Natural killer cell (primary cell): ENCODE data around the gene MTMR12. TPM values are rescaled to one million over a fixed set of nuclear protein-coding genes. Genes with fewer than 3 reads are reported as not detected.

ENCODE experiments used
- ATAC-seq, 3 donors: fragments of 150-1000 bp in 2 of 3; fragments of 200-7000 bp in 1 of 3; cut with Tn5 transposase; 1 replicate in 1 of 3; 2 replicates in 2 of 3; pipeline ENCODE4 v1.10.0; 2021; ENCODE audit warnings: mild to moderate bottlenecking in 2 of 3, moderate library complexity in 2 of 3
- DNase-seq, 2 donors: peaks; one replicate each; pipeline versions ENCODE4 v3.0.0 to v3.0.0-alpha.2; 2013 to 2021; ENCODE audit warnings: mixed read lengths in 1 of 2
- H3K27ac ChIP-seq: one replicate; pipeline ENCODE4 v1.5.1; 2013; ENCODE audit warnings: mild to moderate bottlenecking, low read length
- H3K27me3 ChIP-seq: one replicate; pipeline ENCODE4 v1.6.1; 2013; ENCODE audit warnings: low read length; ENCODE audit not compliant: control insufficient read depth, insufficient read depth
- H3K36me3 ChIP-seq: one replicate; pipeline ENCODE4 v1.6.1; 2013; ENCODE audit warnings: low read length; ENCODE audit not compliant: control insufficient read depth, insufficient read depth
- H3K4me1 ChIP-seq: one replicate; pipeline ENCODE4 v1.6.1; 2013; ENCODE audit warnings: low read length; ENCODE audit not compliant: control insufficient read depth, insufficient read depth
- H3K4me3 ChIP-seq: one replicate; pipeline ENCODE4 v1.5.1; 2013; ENCODE audit warnings: low read length
- H3K9me3 ChIP-seq: one replicate; pipeline ENCODE4 v1.6.1; 2013; ENCODE audit warnings: low read length; ENCODE audit not compliant: control insufficient read depth, insufficient read depth
- H3K27ac Mint-ChIP-seq, 2 donors: one replicate each; pipeline ENCODE4 v1.8.0; 2022; ENCODE audit warnings: mild to moderate bottlenecking in 2 of 2, mixed read lengths in 2 of 2, moderate library complexity in 1 of 2
- H3K27me3 Mint-ChIP-seq, 2 donors: one replicate each; pipeline ENCODE4 v1.8.0; 2022; ENCODE audit warnings: low read depth in 2 of 2, mixed read lengths in 2 of 2
- H3K36me3 Mint-ChIP-seq: one replicate; pipeline ENCODE4 v1.8.0; 2022; ENCODE audit warnings: mixed read lengths
- H3K4me1 Mint-ChIP-seq, 2 donors: one replicate each; pipeline ENCODE4 v1.8.0; 2022; ENCODE audit warnings: mixed read lengths in 2 of 2
- H3K4me3 Mint-ChIP-seq: one replicate; pipeline ENCODE4 v1.8.0; 2022; ENCODE audit warnings: mild to moderate bottlenecking, moderate library complexity, mixed read lengths
- H3K9me3 Mint-ChIP-seq, 2 donors: one replicate each; pipeline ENCODE4 v1.8.0; 2022; ENCODE audit warnings: mixed read lengths in 2 of 2
- WGBS: methylation state at CpG from one replicate; pipeline ENCODE4 v1.1.7; 2013; ENCODE audit warnings: missing lambda C conversion rate; ENCODE audit not compliant: insufficient coverage; 5-methylcytosine and 5-hydroxymethylcytosine counted together
- intact Hi-C: fragments of 100-400 bp; cut with micrococcal nuclease; formaldehyde crosslinking; loops from one replicate; pipeline ENCODE4 v1.14.2; 2022
- total RNA-seq, 4 donors: library from RNA; stranded (reverse); fragments of 120-200 nt in 1 of 4; gene quantifications; one replicate each; pipeline versions ENCODE4 v1.2.3 to v1.2.4, GENCODE V29; 2013 to 2022
- TF ChIP-seq, protein P1 (sequence below): fragments of 200-600 bp; IDR thresholded peaks from one replicate; pipeline ENCODE4 v1.8.0; 2022; ENCODE audit warnings: antibody characterized with exemption

MTMR12 gene
- total RNA-seq, 3 donors from 2014 or later (not counting 1 experiment from before 2014, with no cell fraction given) = 36.9 to 47.7 (median 39.8) TPM

DNA sequence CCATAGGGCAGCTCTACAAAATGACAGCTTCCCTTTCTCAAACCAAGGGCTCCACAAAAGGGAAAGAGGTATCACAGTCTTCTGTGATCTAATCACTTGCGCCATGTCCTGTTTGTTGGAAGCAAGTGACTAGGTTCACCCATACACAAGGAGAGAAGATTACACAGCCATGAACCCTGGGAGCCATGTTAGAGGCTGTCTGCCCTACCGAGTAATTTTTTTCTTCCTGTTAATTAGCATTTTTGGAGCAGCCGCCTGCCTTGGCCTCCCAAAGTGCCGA, 105.4 kb downstream of the MTMR12 start:
- H3K36me3 ChIP-seq = no peaks in the 10 kb centered on the region
- Mint-ChIP-seq H3K4me1 (no peaks in the 10 kb centered on the region), H3K9me3 (no peaks in the 10 kb centered on the region), H3K27me3 (peaks cover 0 to 10% of the 10 kb centered on the region in 2 donors), H3K36me3 (no peaks in the 10 kb centered on the region), H3K27ac (no peak overlapping the region), H3K4me3 (no peak overlapping the region)
- TF ChIP-seq, protein P1, sequence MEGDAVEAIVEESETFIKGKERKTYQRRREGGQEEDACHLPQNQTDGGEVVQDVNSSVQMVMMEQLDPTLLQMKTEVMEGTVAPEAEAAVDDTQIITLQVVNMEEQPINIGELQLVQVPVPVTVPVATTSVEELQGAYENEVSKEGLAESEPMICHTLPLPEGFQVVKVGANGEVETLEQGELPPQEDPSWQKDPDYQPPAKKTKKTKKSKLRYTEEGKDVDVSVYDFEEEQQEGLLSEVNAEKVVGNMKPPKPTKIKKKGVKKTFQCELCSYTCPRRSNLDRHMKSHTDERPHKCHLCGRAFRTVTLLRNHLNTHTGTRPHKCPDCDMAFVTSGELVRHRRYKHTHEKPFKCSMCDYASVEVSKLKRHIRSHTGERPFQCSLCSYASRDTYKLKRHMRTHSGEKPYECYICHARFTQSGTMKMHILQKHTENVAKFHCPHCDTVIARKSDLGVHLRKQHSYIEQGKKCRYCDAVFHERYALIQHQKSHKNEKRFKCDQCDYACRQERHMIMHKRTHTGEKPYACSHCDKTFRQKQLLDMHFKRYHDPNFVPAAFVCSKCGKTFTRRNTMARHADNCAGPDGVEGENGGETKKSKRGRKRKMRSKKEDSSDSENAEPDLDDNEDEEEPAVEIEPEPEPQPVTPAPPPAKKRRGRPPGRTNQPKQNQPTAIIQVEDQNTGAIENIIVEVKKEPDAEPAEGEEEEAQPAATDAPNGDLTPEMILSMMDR = no peak
- intact Hi-C loops = no loop called here
- H3K9me3 ChIP-seq = no peaks in the 10 kb centered on the region
- H3K4me1 ChIP-seq = peaks cover 5% of the 10 kb centered on the region
- ATAC-seq (no peak), DNase-seq (no peak)
- H3K27ac ChIP-seq = no peak overlapping the region
- no peak overlapping the region for H3K4me3 ChIP-seq
- H3K27me3 ChIP-seq = no peaks in the 10 kb centered on the region
- WGBS = 90% methylated on average over 4 of the region's 4 CpGs

DNA sequence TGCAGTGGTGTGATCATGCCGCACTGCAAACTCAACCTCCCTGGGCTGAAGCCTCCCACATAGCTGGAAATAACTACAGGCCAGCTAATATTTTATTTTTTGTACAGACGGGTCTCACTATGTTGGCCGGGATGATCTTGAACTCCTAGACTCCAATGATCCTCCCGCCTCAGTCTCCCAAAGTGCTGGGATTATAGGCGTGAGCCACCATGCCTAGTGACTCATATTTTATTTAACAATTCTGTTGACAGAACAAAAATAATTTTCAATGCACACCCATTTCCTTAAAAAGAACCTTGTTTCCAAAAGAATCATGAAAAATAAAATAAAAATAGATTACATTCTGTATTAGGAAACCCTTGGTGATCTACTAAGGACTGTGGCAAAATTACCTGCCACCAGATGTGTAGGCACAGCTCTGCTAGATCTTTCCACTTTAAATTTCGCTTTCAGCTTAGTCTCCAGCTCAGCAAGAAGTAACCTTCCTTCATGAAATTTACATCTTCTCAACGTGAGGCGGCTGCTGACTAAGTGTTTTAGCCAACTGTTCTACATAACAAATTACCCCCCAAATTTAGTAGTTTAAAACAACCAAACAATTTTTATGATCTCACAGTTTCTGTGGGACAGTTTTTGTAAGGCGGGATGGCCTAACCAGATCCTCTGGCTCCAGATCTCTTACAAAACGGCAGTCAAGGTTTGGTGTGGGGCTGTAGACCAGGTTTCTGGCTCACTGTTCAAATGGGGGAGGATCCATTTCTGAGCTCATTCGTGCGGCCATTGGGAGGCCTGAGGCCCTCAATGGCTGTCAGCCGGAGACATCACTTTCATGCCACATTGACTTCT, 106.0 kb downstream of the MTMR12 start:
- Mint-ChIP-seq H3K4me3 (no peak overlapping the region), H3K27me3 (peaks cover 0 to 10% of the 10 kb centered on the region in 2 donors), H3K36me3 (no peaks in the 10 kb centered on the region), H3K27ac (no peak overlapping the region), H3K4me1 (no peaks in the 10 kb centered on the region), H3K9me3 (no peaks in the 10 kb centered on the region)
- Histone ChIP-seq H3K4me1 (peaks cover 5% of the 10 kb centered on the region), H3K27ac (no peak overlapping the region), H3K27me3 (no peaks in the 10 kb centered on the region), H3K4me3 (no peak overlapping the region), H3K9me3 (no peaks in the 10 kb centered on the region), H3K36me3 (no peaks in the 10 kb centered on the region)
- intact Hi-C loops = no loop called here
- no peak for ATAC-seq
- WGBS = 86% methylated on average over 13 of the region's 13 CpGs
- no peak for DNase-seq
- TF ChIP-seq, protein P1 = no peak

DNA sequence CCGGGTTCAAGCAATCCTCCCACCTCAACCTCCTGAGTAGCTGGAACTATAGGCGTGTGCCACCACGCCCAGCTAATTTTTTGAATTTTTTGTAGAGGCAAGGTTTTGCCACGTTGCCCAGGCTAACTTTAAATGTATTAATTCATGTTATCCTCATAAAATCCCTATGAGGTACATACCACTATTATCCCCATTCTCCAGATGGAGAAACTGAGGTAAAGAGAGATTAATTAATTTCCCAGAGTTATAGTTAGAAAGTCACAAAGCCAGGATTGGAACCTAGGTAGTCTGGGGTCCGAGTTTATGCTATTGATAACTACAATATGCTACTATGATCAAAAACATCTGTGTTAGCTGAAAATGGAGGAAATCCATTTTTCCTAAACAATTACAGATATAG, 106.7 kb downstream of the MTMR12 start:
- intact Hi-C loops = no loop called here
- Mint-ChIP-seq H3K27ac (no peak overlapping the region), H3K4me3 (no peak overlapping the region), H3K27me3 (peaks cover 0 to 10% of the 10 kb centered on the region in 2 donors), H3K36me3 (no peaks in the 10 kb centered on the region), H3K9me3 (no peaks in the 10 kb centered on the region), H3K4me1 (no peaks in the 10 kb centered on the region)
- no peak for DNase-seq
- WGBS = 88% methylated on average over 2 of the region's 5 CpGs
- Histone ChIP-seq H3K36me3 (no peaks in the 10 kb centered on the region), H3K27me3 (no peaks in the 10 kb centered on the region), H3K27ac (no peak overlapping the region), H3K4me3 (no peak overlapping the region), H3K4me1 (peaks cover 2% of the 10 kb centered on the region), H3K9me3 (no peaks in the 10 kb centered on the region)
- ATAC-seq = no peak
- TF ChIP-seq, protein P1 = no peak

DNA sequence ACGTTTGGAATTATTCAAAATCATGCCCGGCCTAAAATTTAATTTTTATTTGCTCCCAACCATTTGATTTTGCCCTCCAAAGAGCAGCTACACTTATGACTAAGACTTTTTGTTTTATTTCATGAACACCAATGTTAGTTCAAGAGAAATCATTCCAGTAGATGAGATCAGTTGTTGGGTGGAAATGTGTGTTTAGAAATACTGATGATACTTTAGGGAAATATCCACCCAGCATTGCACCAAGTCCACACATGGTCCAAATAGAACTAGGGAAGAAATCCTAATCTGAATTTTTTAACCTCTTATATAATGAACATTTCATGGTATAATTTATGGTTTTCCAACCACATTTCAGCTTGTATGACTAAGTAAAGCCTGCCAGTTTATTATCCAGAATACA, 110.3 kb downstream of the MTMR12 start:
- intact Hi-C loops = no loop called here
- Mint-ChIP-seq H3K27me3 (peaks cover 0 to 14% of the 10 kb centered on the region in 2 donors), H3K4me1 (no peaks in the 10 kb centered on the region), H3K27ac (no peak overlapping the region), H3K4me3 (no peak overlapping the region), H3K9me3 (no peaks in the 10 kb centered on the region), H3K36me3 (no peaks in the 10 kb centered on the region)
- Histone ChIP-seq H3K27ac (no peak overlapping the region), H3K27me3 (no peaks in the 10 kb centered on the region), H3K36me3 (no peaks in the 10 kb centered on the region), H3K4me1 (no peaks in the 10 kb centered on the region), H3K4me3 (no peak overlapping the region), H3K9me3 (no peaks in the 10 kb centered on the region)
- no peak for DNase-seq
- no peak for ATAC-seq
- 56% methylated on average over 2 of the region's 2 CpGs for WGBS
- TF ChIP-seq, protein P1 = no peak
